MG63 (cell line): Measurements from ENCODE around the gene GFY. TPM values are rescaled to one million over a fixed set of nuclear protein-coding genes. Genes with fewer than 3 reads are reported as not detected.

Source experiments
- DNase-seq: peaks from one replicate; pipeline ENCODE4 v3.0.0-alpha.2; 2020
- H3K27me3 ChIP-seq: fragments of 250-450 bp; sonication (Bioruptor Pico); 2 replicates; pipeline ENCODE4 v1.5.1; 2020; ENCODE audit warnings: mild to moderate bottlenecking, moderate library complexity
- H3K36me3 ChIP-seq: fragments of 250-450 bp; sonication (Bioruptor Pico); 2 replicates; pipeline ENCODE4 v1.5.1; 2020; ENCODE audit warnings: mild to moderate bottlenecking, moderate library complexity
- H3K4me3 ChIP-seq: fragments of 250-450 bp; sonication (Bioruptor Pico); 2 replicates; pipeline ENCODE4 v1.5.1; 2020; ENCODE audit warnings: mild to moderate bottlenecking, moderate library complexity
- H3K9me3 ChIP-seq: fragments of 250-450 bp; sonication (Bioruptor Pico); 2 replicates; pipeline ENCODE4 v1.5.1; 2020; ENCODE audit warnings: mild to moderate bottlenecking, moderate library complexity
- total RNA-seq: library from RNA; depleted of rRNA; stranded (reverse); fragments of >200 nt; shearing (Covaris generic); gene quantifications from 2 replicates; pipeline ENCODE4 v1.2.3, GENCODE V29; 2014; ENCODE audit warnings: low replicate concordance

GFY gene
- total RNA-seq, 1 experiment from 2014 or later: not detected

DNA sequence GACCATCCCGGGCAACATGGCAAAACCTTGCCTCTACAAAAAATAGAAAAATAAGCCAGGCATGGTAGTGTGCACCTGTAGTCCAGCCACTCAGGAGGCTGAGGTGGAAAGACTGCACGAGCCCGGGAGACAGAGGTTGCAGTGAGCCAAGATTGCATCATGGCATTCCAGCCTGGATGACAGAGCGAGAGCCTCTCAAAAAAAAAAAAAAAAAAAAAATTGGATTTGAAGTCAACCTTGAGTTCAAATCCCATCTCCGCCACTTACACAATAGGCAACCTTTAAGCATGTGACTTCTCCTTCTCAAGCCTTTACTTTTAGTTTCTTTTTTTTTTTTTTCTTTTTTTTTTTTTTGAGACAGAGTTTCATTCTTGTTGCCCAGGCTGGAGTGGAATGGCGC lies 25.2 kb upstream of the GFY start:
- H3K4me3 ChIP-seq: no peak overlapping the region
- no peaks in the 10 kb centered on the region for H3K27me3 ChIP-seq
- no peaks in the 10 kb centered on the region for H3K36me3 ChIP-seq
- H3K9me3 ChIP-seq: no peaks in the 10 kb centered on the region
- DNase-seq: no peak

DNA sequence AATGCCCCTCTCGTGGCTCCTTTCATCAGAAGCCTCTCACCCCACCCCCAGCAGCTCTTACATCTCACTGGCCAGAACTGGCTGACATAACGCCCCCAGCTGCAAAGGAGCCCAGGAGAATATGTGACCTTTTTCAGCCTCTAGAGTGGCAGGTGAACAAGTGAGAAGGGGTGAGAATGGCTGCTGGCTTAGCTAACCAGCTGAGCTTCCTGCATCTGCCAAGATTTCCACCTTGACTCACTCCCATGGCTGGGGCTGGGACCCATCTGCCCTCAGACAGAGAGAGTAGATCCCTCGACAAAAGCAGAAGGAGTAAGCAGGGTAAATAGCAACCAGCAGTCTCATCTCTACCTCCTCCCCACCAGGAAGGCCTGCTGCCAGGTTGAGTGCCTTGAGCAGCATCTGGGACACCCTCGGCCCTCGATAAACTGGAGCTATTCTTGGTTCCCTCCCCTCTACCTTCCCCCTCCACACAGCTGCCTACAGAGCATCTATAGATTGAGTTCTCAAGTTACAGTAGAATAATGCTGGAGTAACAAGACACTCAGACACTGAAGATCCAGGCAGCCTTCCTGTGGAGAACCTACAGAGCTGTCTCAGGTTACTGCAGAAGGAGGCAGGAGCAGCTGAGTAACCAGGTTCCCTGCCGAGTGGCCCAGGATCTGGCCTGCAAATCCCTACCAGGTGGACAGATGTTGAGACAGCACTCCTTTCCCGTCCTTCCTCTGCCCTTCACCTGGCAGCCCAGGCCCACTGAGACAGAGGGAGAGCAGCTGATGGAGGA lies 21.6 kb upstream of the GFY start:
- Histone ChIP-seq H3K9me3 (no peaks in the 10 kb centered on the region), H3K4me3 (no peak overlapping the region), H3K27me3 (no peaks in the 10 kb centered on the region), H3K36me3 (no peaks in the 10 kb centered on the region)
- DNase-seq: no peak

DNA sequence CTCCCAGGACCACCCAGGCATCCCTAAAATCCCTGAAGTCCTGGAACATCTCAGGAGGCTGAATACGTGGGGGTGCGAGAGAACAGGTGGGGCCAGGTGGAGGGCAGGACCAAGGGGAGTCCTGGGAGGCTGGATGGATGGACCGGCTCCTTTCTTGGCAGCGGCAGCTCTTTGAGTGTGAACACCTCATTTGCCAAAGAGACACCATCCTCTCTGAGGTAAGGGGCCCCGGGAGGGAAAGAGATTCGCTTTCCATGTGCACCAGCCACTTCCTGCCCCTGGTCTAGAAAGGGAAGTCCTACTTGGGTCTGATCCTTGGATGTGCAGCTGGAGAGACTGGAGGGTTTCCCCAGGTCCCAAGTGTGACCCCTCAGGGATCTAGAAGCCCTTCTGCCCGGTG lies 18.1 kb upstream of the GFY start:
- H3K4me3 ChIP-seq: no peak overlapping the region
- no peaks in the 10 kb centered on the region for H3K36me3 ChIP-seq
- DNase-seq: no peak

DNA sequence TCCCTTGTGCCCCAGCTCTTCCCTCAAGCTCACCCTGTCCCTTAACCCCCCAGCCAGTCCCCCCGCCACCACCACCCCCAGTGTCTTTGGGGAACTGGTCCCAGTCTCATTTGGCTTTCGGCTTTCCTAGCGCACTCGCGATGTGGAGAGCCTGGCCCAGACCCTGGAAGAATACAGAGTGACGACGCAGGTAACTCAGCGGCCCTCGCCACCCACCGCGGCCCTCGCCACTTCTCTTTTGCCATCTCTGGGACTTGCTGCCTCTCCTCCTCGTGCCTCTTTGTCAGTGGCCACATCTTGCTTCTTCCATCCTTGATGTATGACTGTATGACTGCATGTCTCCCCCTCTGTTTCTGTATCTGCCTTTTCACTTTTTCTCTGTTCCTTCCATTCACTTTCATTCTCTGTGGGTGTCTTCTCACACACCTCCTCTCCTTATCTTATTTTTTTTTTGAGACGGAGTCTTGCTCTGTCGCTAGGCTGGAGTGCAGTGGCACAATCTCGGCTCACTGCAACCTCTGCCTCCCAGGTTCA lies 17.6 kb upstream of the GFY start:
- H3K9me3 ChIP-seq: no peaks in the 10 kb centered on the region
- DNase-seq: no peak
- no peak overlapping the region for H3K4me3 ChIP-seq
- no peaks in the 10 kb centered on the region for H3K36me3 ChIP-seq
- no peaks in the 10 kb centered on the region for H3K27me3 ChIP-seq

More for the DNA sequence above, 18.1 kb upstream of the GFY start:
- Histone ChIP-seq H3K27me3 (no peaks in the 10 kb centered on the region), H3K9me3 (no peaks in the 10 kb centered on the region)

DNA sequence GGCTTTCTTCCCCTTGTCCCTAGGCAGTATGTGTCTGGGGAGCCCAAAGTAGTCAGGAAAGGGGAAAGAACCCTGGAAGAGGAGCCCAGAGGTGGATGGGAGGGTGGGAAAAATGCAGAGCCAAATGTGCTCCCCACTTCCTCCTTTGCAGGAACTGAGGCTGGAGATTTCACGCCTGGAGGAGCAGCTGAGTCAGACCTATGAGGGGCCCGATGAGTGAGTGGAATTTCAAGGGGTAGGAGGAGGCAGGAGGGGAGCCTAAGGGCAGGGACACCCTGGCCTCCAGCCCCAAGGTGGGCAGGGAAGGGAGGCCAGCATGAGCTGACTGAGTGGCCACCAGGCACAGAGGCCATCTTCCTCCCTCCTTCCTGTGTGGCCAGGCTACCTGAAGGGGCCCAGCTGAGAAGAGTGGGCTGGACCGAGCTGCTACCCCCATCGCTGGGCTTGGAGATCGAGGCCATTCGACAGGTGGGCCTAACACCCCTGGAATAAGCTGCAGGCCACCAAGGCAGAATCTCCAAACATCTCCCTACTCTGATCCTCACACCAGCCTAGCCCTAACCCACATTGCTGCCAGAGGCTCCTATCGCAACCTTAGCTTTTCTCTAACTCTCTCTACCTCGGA lies 16.3 kb upstream of the GFY start:
- Histone ChIP-seq H3K36me3 (no peaks in the 10 kb centered on the region), H3K27me3 (no peaks in the 10 kb centered on the region), H3K4me3 (no peak overlapping the region), H3K9me3 (no peaks in the 10 kb centered on the region)
- no peak for DNase-seq

DNA sequence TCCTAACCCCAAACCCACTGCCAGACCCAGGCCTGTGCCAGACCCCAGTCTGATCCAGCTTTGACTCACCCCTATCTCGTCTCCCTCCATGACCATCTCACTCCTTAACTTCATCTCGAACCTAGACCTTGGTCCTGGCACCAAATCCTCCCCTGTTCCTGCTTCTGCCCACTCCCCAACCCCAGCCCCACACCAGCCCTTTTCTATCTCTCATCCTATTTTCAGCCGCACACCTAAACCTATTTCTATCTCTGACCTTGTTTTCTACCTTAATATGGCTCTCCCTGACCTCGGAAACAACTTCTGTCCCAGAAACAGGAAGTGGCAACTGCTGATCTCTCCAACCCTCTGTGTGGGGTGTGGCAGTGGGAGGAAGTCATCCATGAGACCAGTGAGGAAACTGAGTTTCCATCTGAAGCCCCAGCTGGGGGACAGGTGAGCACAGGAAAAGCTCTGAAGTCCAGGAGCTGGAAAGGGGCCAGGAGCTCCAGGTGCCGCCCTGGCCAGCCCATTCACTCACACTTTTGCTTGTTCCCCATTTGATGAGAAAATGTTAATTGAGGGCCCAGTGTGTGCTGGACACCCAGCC lies 15.7 kb upstream of the GFY start:
- H3K9me3 ChIP-seq: no peaks in the 10 kb centered on the region
- H3K36me3 ChIP-seq: no peaks in the 10 kb centered on the region
- H3K27me3 ChIP-seq: no peaks in the 10 kb centered on the region
- DNase-seq: no peak
- H3K4me3 ChIP-seq: no peak overlapping the region

DNA sequence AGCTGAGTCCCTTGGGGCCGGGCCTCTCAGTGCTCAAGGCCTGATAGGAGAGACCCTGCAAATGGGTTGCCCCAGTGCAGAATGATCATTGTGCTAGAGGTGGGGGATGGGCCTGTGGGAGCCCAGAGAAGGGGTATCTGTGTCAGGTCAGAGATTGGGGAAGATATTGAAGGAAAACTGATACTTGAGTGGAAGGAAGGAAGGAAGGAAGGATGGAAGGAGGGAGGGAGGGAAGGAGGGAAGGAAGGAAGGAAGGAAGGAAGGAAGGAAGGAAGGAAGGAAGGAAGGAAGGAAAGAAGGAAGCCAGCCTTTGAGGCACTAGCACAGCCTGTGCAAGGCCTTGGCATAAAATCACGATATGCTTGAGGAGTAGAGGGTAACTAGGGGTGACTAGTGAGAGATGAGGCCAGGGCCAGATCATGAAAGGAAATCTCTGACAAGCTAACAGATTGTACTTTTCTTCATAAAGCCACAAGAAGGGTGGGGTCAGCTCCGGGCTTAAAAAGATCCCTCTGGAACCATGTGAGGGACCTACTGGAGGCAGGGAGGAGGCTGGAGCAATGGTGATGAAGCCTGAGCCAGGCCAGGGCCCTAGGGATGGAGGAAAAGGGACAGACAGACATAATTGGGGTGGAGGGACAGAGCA lies 13.4 kb upstream of the GFY start:
- DNase-seq: no peak
- H3K9me3 ChIP-seq: no peaks in the 10 kb centered on the region
- no peaks in the 10 kb centered on the region for H3K27me3 ChIP-seq
- no peaks in the 10 kb centered on the region for H3K36me3 ChIP-seq
- no peak overlapping the region for H3K4me3 ChIP-seq

DNA sequence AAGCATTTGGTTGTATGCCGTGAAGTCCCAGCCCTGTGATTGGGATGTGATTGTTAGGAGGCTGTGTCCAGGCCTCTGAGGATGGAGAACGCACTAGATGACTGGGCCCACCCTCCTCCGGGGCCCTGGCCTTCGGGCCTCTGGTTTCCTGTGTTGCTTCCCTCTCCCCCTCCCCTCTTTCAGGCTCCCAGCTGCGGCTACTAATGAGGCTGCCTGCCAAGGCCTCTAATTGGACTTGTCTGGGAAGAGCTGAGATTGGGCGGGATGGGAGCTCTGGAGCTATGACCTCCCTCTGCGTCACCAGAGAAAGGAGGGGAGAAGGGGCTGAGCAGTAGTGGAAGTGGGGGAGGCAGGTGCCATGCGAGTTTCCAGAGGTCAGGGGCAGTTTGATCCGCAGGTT lies 11.8 kb upstream of the GFY start:
- no peak overlapping the region for H3K4me3 ChIP-seq
- DNase-seq: no peak
- no peaks in the 10 kb centered on the region for H3K36me3 ChIP-seq
- no peaks in the 10 kb centered on the region for H3K9me3 ChIP-seq
- no peaks in the 10 kb centered on the region for H3K27me3 ChIP-seq

DNA sequence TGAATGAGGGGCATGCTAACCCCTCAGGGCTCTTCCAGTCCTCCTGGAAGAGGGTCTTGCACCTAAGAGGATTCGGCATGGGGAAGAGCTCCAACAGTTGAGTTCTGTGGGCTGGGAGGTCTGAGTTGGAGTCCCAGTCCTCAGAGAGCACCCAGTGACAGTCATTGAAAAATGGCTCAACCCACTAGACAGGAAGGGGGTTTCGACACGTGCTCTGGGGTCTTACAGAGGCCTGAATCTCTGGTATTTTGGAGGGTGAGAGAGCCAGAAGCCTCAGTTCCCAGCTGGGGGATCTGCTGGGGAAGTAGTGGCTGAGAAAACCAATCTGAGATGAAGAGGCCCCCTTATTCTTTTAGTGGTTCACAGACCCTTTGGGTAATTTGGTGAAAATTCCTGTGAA lies 10.9 kb upstream of the GFY start:
- Histone ChIP-seq H3K27me3 (no peaks in the 10 kb centered on the region), H3K36me3 (no peaks in the 10 kb centered on the region), H3K9me3 (no peaks in the 10 kb centered on the region), H3K4me3 (no peak overlapping the region)
- no peak for DNase-seq

DNA sequence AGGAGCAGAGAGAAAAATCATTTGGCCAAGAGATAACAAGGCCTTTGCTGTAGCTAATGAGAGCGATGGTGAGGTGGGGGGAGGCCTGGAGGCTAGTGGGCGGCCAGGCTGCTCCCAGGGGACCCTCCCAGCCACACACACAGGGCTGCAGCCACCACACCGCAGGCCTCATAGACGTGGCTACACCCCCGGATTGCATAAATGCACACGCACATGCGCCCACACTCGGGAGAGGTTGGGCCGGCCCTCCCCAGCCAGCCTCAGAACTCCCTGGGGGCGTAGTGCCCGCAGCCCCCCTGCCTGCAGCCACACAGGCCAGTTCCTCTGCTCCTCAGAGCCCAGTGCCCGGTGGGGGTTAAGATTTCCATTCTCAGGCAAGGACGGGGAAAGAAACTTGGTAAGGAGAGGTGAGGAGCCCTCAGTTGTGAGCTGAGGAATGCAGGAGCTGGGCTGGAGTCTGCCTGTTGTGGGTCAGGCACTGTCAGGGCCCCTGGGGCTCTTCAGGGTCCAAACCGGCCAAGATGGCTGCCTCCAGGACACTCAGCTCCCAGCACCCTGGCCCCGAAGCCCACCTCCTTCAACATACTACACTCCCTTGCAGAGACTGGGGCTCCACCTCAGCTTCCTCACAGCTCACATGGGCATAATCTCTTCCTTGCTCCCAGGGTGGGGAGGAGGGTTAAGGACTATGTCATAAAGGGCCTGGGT lies 9.9 kb upstream of the GFY start:
- DNase-seq: no peak
- Histone ChIP-seq H3K9me3 (no peaks in the 10 kb centered on the region), H3K36me3 (no peaks in the 10 kb centered on the region), H3K27me3 (no peaks in the 10 kb centered on the region), H3K4me3 (no peak overlapping the region)

DNA sequence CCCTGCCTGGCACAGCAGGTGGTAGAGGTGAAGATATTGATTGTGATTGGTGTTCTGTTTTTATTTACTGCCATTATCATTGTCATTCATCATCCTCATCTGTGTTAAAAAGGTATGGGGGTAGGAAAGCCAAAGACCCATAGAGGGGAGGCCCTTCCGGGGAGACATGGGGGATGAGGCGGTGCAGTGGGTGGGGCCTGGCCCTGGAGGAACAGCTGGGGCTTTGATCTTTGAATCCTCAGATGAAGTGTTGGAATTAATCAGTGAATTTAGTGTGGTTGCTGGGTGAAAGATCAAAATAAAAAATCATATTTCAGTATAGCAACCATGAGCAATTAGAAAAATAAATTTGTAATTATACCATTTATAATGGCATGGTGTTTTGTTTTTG lies 9.4 kb upstream of the GFY start:
- Histone ChIP-seq H3K36me3 (no peaks in the 10 kb centered on the region), H3K27me3 (peaks cover 5% of the 10 kb centered on the region), H3K9me3 (no peaks in the 10 kb centered on the region), H3K4me3 (no peak overlapping the region)
- no peak for DNase-seq

DNA sequence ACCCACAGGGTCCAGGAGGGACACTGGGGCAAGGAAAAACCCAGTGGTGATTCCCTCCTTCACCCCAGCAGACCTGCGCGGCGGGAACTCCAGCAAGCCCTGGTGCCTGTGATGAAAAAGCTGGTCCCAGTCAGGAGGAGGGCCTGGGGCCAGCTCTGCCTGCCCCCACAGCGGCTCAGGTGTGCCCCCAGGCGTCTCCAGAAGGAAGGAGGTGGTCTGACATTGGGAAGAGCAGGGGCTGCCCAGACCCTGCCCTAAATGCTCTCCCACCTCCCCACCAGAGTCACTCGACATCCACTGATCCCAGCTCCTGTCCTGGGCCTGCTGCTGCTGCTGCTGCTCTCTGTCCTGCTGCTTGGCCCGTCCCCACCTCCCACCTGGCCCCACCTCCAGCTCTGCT lies 8.1 kb upstream of the GFY start:
- H3K9me3 ChIP-seq: no peaks in the 10 kb centered on the region
- H3K27me3 ChIP-seq: peaks cover 16% of the 10 kb centered on the region
- H3K4me3 ChIP-seq: no peak overlapping the region
- no peak for DNase-seq
- no peaks in the 10 kb centered on the region for H3K36me3 ChIP-seq

DNA sequence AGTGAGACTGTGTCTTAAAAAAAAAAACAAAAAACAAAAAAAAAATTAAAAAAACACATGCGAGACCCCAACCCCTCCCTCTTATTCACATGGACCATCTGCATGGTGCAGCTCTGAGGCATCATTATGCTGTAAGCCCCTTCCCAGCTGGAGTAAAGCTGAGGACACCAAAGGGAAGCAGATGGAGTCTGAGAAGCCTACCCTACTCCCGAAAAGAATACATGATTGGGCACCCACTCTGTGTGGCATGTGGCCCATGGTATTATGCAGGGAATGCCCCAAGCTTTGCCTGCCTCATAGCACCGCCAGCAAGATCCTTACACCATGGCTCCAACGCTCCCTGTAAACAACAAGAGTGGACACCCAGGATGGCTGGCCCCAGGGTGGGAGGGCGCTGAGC lies 6.7 kb upstream of the GFY start:
- Histone ChIP-seq H3K4me3 (no peak overlapping the region), H3K36me3 (no peaks in the 10 kb centered on the region), H3K27me3 (peaks cover 30% of the 10 kb centered on the region), H3K9me3 (no peaks in the 10 kb centered on the region)
- DNase-seq: no peak

DNA sequence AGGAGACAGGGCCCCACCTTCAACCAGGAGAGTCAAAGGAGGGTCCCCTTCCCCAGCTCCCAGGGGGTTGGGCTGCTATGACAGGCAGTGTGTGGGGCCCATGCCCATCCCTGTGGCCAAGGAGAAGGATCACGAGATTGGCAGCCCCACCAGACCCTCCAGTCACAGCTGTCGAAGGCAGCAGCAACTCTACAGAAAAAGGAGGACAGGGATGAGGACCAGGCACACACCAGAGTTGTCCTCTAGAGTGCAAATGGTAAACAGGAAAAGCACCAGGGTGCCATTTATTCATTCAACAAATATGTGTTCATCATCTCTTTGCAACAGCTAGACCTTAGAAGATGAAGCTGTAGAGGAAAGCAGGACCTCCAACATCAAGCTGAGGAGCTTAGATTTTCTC lies 6.0 kb upstream of the GFY start:
- H3K27me3 ChIP-seq: peaks cover 37% of the 10 kb centered on the region
- DNase-seq: no peak
- H3K36me3 ChIP-seq: no peaks in the 10 kb centered on the region
- no peak overlapping the region for H3K4me3 ChIP-seq
- no peaks in the 10 kb centered on the region for H3K9me3 ChIP-seq

DNA sequence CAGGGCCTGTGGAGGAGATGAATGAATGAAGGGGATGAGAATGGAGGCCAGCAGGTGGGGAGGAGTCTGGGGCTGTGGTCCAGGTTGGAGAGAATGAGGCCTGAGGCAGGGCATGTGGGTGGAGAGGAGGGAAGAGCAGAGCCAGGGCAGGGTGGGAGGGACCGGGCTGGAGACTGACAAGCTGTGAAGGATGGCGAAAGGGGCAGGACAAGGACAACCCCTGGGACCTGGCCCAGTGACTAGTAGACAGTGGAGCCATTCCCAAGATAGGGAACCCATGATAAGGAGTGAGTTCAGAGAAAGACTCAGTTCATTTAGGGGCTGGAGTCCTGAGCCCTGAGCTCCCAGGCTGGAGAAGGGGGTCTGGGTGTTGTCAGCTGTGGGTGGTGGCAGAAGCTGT lies 5.0 kb upstream of the GFY start:
- Histone ChIP-seq H3K9me3 (no peaks in the 10 kb centered on the region), H3K27me3 (peaks cover 46% of the 10 kb centered on the region), H3K36me3 (no peaks in the 10 kb centered on the region), H3K4me3 (no peak overlapping the region)
- DNase-seq: no peak

DNA sequence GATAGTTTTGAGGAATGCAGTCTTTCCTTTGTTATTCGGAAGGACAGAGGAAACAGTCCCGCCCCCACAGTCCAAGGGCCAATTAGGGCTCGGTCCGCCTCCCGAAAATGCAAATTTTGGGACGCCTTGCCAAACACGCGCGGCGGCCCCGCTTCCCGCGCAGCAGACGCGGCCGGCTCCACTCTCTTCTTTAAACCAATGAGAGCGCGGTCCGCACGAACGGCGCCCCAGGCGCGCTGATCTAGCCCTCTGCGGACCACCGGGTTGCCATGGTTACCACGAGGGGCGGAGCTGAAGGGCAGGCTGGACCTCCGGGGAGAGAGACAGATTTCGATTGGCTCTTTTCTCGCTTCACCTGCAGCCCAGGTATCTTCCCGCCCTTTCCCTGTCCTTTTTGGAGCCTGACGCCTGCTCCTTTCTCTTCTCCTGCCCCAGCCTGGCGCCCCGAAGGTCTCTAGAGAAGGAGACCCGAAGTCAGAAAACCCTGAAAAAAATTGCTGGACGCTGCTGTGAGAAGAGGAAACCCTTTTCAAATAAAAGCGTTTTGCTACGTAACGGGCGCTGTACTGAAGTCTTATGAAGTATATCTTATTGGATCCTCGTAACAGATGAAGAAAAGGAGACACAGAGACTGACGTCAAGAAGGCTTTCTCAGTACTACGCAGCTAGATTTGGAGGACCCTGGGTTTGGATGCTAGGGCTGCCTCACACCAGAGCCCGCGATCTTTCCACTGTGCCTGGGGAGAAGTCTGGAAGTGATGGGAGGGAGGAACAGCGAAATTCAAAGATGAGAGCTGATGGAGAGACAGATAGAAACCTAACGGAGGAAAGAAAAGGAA lies 3.9 kb upstream of the GFY start:
- Histone ChIP-seq H3K36me3 (no peaks in the 10 kb centered on the region), H3K9me3 (no peaks in the 10 kb centered on the region), H3K27me3 (peaks cover 54% of the 10 kb centered on the region), H3K4me3 (peak overlapping the region; percentile 24)
- peak; percentile 76 for DNase-seq
